GM19468 (cell line): ENCODE results near the gene EPHB3.

Source experiments
- ATAC-seq: cut with Tn5 transposase; IDR thresholded peaks from one replicate; pipeline ENCODE4 v1.9.1; 2021; ENCODE audit warnings: mild to moderate bottlenecking, moderate library complexity, moderate number of reproducible peaks; ENCODE audit not compliant: unreplicated experiment; ENCODE audit errors: extremely low read depth

The EPHB3 gene

DNA sequence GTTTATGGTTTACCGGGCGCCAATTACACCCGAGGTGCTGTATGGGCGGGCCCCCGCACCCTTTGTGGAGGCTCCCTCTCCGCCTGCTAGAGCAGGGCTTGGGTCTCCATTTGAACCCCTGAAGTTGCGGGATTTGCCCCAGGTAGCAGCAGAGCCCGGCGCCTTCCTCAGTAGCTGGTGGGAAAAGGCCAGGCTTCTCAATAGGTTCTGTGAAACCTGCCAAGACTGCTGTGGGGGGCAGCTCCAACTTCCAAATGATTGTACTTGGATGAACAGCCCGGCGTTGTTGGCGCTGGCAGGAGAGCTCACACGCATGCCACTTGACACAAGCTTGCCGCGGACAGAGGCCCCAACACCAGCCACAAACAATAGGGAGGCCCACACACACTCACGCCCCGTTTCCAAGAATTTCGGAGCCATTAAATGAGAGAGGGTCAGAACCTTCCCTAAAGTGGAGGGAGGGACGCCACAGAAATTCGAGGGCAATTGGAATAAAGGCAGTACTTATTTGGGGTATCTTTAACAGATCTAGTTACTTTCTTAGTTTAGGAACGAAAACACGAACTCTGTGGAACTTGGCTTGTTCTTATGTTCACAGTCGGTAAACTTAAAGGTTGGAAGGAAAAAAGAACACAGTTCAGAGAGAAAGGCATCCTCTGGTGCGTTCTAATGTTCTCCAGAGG, 1.4 kb downstream of the EPHB3 start:
- ATAC-seq, result no peak

DNA sequence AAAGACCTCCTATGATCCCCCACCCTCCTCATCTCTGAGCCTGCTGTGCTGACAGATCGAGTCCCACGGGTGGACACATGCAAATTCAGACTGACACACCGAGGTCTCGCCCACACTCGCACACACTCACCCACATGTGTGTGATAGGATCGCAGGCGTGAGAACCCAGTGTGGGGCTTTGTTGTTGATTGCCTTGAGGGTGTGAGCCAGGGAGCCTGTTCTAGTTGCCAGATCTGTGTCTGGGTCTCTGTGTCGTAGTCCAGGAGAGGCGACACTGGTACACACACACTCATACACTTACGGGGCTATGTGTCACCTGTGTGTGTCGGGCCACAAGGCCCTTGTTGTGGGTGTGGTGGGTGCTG, 2.0 kb downstream of the EPHB3 start:
- no peak for ATAC-seq

- no peak for ATAC-seq
Observed at GRCh38 chr3:184563941-184564684, 2.5 kb downstream of the EPHB3 start.

DNA sequence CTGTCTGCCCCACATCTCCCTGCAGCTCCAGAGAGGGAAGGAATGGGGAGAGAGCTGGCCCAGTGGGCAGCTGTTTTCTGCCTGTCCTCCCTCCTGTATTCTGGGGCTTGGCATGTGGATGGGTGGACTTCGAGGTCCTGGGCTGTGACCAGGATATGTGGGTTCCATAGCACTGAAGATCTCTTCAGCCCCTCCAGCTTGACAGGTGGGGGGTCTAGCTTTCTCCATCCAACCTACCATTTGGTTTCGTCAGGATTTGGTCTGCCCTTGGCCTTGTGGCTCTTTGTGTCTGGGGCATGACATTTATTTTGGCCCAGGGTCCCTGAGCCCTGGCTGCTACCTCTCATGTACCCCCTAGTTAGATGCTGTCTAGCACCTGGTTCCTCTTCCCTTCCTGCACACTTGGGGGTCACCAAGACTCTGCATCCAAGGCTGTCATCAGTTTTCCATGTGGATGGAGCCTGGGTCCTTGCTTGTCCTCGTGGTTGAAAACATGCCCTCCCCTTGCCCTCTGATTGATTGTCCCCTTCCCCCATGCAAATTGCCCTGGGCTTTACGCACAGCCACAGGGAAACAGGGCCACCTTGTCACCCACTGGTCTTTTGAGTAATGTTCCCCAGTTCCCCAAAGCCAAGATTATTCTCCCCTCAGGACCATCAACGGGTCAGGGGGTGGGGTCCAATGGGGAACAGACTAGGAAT, 3.2 kb downstream of the EPHB3 start:
- no peak for ATAC-seq

- ATAC-seq, result no peak
Observed at GRCh38 chr3:184565421-184566211, 4.0 kb downstream of the EPHB3 start.

- no peak for ATAC-seq
Observed at GRCh38 chr3:184566441-184567414, 5.1 kb downstream of the EPHB3 start.

DNA sequence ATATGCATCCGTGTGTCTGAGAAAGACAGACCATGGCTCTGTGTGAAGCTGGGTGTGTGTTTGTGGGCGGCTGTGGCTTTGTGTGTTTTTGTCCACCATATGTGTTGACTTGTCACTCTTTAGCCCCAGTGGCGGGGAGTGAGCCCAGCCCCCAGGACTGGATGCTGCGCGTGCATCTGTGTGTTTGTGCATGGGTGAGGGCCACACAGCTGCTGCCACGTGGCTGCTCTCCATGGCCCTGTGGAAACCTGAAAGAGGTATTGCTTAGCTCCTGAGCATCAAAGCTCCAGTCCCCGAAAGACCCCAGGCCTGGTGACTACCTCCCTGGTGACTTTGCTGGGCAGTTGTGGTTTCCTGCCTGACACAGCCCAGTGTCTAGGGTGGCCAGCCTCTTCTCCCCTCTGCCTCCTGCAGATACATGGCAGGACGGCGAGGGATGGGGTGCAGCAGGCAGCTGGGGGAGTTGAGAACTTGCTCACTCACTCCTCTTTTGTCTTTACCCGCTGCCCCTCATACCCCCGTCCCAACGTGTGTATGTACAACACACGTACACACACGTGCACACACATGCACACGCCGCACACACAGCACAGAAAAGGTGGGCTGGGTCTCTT, 6.5 kb downstream of the EPHB3 start:
- no peak for ATAC-seq

- ATAC-seq, result no peak
Observed at GRCh38 chr3:184568560-184568923, 7.0 kb downstream of the EPHB3 start.

GRCh38 chr3:184568924-184569829, 7.6 kb downstream of the EPHB3 start:
- ATAC-seq, result no peak

DNA sequence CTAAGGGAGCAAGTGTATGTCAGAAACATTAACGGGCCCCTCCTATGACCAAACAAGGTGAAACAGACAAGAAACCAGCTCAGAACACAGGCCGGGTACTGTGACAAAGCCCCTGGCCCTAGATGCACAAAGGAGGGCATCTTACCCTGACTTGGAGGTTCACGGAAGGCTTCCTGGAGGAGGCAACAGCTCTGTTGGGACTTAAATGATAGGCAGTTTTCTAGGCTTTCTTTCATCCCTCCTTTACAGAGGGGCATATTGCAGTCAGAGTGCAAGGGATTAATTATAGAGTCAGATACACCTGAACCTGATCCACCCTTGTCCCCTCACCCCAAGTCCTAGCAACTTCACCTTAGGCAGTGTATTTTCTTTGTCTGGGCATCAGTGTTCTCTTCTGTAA, 8.4 kb downstream of the EPHB3 start:
- no peak for ATAC-seq

DNA sequence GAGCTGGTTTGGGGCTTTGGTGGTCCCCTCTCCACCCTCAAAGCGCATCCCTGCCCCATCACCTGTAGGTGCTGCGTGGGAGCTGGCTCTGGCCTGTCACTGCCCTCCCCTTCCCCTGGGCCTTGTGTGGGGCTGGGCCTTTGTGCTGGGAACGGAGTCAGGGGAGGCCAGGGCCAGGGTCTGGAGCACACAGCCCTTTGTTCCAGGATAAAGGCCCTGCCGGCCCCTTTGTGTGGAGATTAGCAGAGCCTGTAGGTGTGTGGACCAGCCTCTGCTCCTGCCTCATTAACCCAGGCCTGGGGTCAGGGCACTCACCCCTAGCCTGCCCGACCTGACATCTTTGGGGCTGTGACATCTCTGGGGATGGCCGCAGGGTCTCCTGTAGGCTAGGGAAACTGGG, 8.9 kb downstream of the EPHB3 start:
- no peak for ATAC-seq

DNA sequence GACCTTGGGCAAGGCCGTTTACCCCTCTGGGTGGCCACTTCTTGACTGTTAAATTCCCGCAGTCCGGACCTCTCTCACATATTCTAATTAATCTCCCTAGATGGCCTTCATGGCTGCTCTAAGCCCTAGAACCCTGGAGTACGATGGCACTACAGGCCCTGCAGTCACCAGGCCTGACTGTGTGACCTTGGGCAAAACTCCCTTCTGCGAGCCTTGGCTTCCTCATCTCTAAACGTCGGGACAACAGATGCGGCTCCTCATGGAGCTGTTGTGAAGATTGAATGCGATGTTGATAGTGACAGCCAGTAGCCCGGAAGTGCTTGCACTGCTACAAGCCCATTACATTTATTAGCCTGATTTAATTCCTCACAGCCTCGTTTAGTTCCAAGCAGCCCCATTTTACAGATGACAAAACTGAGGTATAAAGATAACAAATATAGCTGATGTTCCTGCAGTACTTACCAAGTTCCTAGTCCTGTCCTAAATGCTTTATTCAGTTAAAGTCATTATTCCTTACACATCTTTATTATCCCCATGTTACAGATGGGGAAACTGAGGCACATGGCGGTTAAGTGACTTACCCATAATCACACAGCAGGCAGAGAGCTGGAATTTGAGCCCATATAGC, 10.3 kb downstream of the EPHB3 start:
- no peak for ATAC-seq

DNA sequence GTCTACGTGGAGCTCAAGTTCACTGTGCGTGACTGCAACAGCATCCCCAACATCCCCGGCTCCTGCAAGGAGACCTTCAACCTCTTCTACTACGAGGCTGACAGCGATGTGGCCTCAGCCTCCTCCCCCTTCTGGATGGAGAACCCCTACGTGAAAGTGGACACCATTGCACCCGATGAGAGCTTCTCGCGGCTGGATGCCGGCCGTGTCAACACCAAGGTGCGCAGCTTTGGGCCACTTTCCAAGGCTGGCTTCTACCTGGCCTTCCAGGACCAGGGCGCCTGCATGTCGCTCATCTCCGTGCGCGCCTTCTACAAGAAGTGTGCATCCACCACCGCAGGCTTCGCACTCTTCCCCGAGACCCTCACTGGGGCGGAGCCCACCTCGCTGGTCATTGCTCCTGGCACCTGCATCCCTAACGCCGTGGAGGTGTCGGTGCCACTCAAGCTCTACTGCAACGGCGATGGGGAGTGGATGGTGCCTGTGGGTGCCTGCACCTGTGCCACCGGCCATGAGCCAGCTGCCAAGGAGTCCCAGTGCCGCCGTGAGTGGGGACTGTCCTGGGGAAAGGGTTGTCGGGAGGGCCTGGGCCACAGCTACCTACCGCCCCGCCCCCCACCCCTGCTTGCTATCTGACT, 11.2 kb downstream of the EPHB3 start:
- ATAC-seq, result no peak

GRCh38 chr3:184574515-184575417, 13.2 kb downstream of the EPHB3 start:
- no peak for ATAC-seq

GRCh38 chr3:184575701-184576100, 14.1 kb downstream of the EPHB3 start:
- no peak for ATAC-seq
